Peyer's patch (tissue), 4 donors: ENCODE data around the gene TH. TPM values are rescaled to one million over a fixed set of nuclear protein-coding genes. Genes with fewer than 3 reads are reported as not detected.

Experiments
- DNase-seq, 3 donors: peaks; one replicate each; pipeline ENCODE4 v3.0.0-alpha.2; 2017 to 2019
- H3K27ac ChIP-seq, 4 donors: fragments of 200-600 bp; sonication (generic); one replicate each; pipeline ENCODE4 v1.5.1; 2016 to 2019
- H3K27me3 ChIP-seq, 2 donors: fragments of 200-600 bp; sonication (generic); one replicate each; pipeline ENCODE4 v1.5.1; 2019
- H3K36me3 ChIP-seq, 3 donors: fragments of 200-600 bp; sonication (generic); one replicate each; pipeline ENCODE4 v1.5.1; 2016 to 2019
- H3K4me1 ChIP-seq, 4 donors: fragments of 200-600 bp; sonication (generic); one replicate each; pipeline ENCODE4 v1.5.1; 2016 to 2019
- H3K4me3 ChIP-seq, 4 donors: fragments of 200-600 bp; sonication (generic); 1 replicate in 3 of 4; 2 replicates in 1 of 4; pipeline ENCODE4 v1.5.1; 2016 to 2019; ENCODE audit warnings: mild to moderate bottlenecking in 1 of 4
- H3K9me3 ChIP-seq, 4 donors: fragments of 200-600 bp; sonication (generic); one replicate each; pipeline ENCODE4 v1.5.1; 2016 to 2019; ENCODE audit warnings: mild to moderate bottlenecking in 1 of 4
- CTCF ChIP-seq, 6 experiments: fragments of 450-650 bp in 4 of 6; fragments of 200-600 bp in 2 of 6; sonication (generic) in 1 of 6; IDR thresholded peaks; one replicate each; pipeline ENCODE4 v1.5.1; 2017 to 2019; ENCODE audit warnings: antibody characterized with exemption in 6 of 6, mild to moderate bottlenecking in 3 of 6, moderate library complexity in 1 of 6
- POLR2A ChIP-seq, 2 donors: fragments of 450-650 bp; IDR thresholded peaks; one replicate each; pipeline ENCODE4 v1.5.1; 2017; ENCODE audit warnings: antibody characterized with exemption in 2 of 2, mild to moderate bottlenecking in 2 of 2, moderate library complexity in 2 of 2
- total RNA-seq, 4 donors: library from RNA; depleted of rRNA; stranded (reverse); fragments of >200 nt; gene quantifications; one replicate each; pipeline ENCODE4 v1.1.0, GENCODE V29; 2016

The TH gene
- total RNA-seq, 4 donors from 2014 or later: 1.7 TPM; not detected in 3

- Histone ChIP-seq H3K9me3 (no peaks in the 10 kb centered on the region), H3K27ac (no peak overlapping the region), H3K36me3 (no peaks in the 10 kb centered on the region), H3K4me3 (no peak overlapping the region), H3K4me1 (no peaks in the 10 kb centered on the region), H3K27me3 (no peaks in the 10 kb centered on the region)
- no peak for TF ChIP-seq POLR2A (IDR thresholded peaks at IDR 0.05)
- TF ChIP-seq CTCF (IDR thresholded peaks at IDR 0.05): no peak
- DNase-seq: no peak
These were observed 15.7 kb upstream of the TH start for GRCh38 chr11:2187280-2187707.

DNA sequence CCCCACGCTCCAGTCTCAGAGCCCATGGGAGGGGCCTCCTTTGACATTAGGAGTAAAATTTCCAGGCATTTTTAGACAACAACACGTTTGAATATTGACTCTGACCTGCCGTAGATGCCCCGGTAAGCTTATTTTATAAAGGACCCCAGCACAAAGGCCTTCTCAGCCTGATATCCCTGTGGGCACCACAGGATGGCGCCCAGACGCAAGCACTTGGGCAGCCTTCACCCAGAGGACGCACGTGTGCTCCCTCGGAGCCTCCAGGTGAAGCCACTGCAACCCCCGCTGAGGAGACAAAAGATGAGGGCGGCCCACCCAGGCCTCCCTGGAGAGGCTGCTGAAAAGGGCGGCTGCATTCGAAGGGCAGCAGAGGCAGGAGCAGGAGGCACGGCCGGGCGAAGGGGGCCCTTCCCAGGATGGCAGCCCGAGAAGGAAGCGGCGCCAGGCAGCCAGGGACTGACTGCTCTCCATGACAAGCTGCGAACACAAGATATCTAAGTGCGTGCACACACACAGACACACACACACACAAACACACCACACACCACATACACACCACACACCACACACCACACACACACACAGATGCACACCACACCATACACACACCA lies 15.2 kb upstream of the TH start:
- Histone ChIP-seq H3K27me3 (no peaks in the 10 kb centered on the region), H3K36me3 (no peaks in the 10 kb centered on the region), H3K4me3 (no peak overlapping the region), H3K4me1 (no peaks in the 10 kb centered on the region), H3K27ac (no peak overlapping the region), H3K9me3 (no peaks in the 10 kb centered on the region)
- DNase-seq: no peak
- TF ChIP-seq POLR2A (IDR thresholded peaks at IDR 0.05) (no peak), CTCF (IDR thresholded peaks at IDR 0.05) (peak in 4 of 6 experiments; percentile 22 to 57 (median 52))

GRCh38 chr11:2185324-2186085 lies 13.9 kb upstream of the TH start:
- Histone ChIP-seq H3K9me3 (no peaks in the 10 kb centered on the region), H3K36me3 (no peaks in the 10 kb centered on the region), H3K4me1 (no peaks in the 10 kb centered on the region), H3K27me3 (no peaks in the 10 kb centered on the region), H3K4me3 (no peak overlapping the region), H3K27ac (no peak overlapping the region)
- no peak for TF ChIP-seq CTCF (IDR thresholded peaks at IDR 0.05)
- TF ChIP-seq POLR2A (IDR thresholded peaks at IDR 0.05): no peak
- DNase-seq: no peak

DNA sequence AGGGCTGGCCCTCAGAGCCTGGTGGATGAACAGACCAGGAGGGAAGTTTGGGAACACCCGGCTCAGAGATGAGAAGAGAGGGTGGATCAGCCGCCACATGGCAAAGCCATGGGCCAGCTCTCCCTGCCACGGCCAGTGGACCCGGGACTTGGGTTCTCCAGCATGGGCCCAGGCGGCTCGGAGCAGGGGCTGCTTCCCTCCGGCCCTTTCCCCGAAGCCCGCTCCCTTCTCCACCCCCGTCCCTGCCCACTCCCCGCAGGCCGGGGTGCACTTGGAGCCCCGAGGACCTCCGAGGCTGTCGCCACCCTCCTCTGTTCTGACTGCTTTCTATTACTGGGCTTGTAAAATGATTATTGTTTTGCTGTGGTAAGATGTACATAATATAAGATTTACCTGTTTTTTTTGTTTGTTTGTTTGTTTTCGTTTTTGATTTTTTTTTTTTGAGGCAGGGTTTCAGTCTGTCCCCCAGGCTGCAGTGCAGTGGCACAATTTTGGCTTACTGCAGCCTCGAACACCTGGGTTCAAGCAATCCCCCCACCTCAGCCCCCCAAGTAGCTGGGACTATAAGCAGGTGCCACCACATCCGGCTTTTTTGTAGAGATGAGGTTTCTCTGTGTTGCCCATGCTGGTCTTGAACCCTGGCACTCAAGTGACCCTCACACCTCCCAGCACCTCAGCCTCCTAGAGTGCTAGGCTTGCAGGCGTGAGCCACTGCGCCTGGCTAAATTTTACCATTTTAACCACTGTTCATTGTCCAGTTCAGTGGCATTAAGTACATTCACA lies 11.3 kb upstream of the TH start:
- Histone ChIP-seq H3K9me3 (no peaks in the 10 kb centered on the region), H3K27me3 (no peaks in the 10 kb centered on the region)
- no peak for DNase-seq

DNA sequence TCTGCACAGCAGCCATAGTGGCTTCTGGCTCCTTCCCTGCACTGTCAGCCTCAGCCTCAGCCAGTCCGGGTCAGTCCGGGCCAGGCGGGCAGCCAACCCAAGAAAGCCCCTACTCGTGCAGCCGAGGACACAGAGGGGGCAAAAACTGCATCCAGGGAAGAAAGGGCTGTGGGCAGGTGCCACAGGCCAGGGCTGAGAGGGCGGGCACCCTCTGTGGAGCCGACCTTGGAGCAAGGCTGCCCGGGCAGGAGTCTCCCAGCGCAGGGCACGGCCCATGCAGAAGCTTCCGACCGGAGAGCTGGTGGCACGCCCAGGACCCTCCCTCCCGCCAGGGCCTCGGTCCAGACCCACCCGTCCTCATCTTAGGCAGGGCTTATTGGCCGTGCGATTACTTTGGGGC lies 10.5 kb upstream of the TH start:
- DNase-seq: no peak
- Histone ChIP-seq H3K27ac (no peak overlapping the region), H3K36me3 (no peaks in the 10 kb centered on the region), H3K27me3 (no peaks in the 10 kb centered on the region), H3K9me3 (no peaks in the 10 kb centered on the region), H3K4me3 (no peak overlapping the region), H3K4me1 (no peaks in the 10 kb centered on the region)
- TF ChIP-seq CTCF (IDR thresholded peaks at IDR 0.05) (no peak), POLR2A (IDR thresholded peaks at IDR 0.05) (no peak)

More for the DNA sequence above, 11.3 kb upstream of the TH start:
- Histone ChIP-seq H3K4me3 (no peak overlapping the region), H3K36me3 (no peaks in the 10 kb centered on the region), H3K27ac (no peak overlapping the region), H3K4me1 (no peaks in the 10 kb centered on the region)
- TF ChIP-seq POLR2A (IDR thresholded peaks at IDR 0.05) (no peak), CTCF (IDR thresholded peaks at IDR 0.05) (no peak)
